GM21515 (cell line): ENCODE measurements around the gene PHKB.
"Not testable (repeated sequence)": the region's sequence is repeated elsewhere in the genome, so short reads cannot be mapped to it uniquely, and the experiment has no call there.

ENCODE experiments used
- ATAC-seq: cut with Tn5 transposase; IDR thresholded peaks from one replicate; pipeline ENCODE4 v1.9.1; 2021; ENCODE audit not compliant: unreplicated experiment

PHKB gene

GRCh38 chr16:47460711-47461597, at the start of gene PHKB, which contains the start of gene ITFG1:
TSS of gene PHKB (plus strand) at chr16:47461331. CDS start at chr16:47461351, 20 bp downstream.
TSS of gene ITFG1 (minus strand) at chr16:47461063. CDS start at chr16:47461045, 18 bp downstream.
- ATAC-seq, result peak; percentile 77

GRCh38 chr16:47413041-47413440, 48.1 kb upstream of the PHKB start:
- no peak for ATAC-seq

- ATAC-seq, result no peak
Measured at GRCh38 chr16:47416869-47417268, 44.3 kb upstream of the PHKB start.

GRCh38 chr16:47424846-47425245, 36.3 kb upstream of the PHKB start:
- ATAC-seq, result no peak

- no peak for ATAC-seq
Measured at GRCh38 chr16:47426806-47427205, 34.3 kb upstream of the PHKB start.

- ATAC-seq, result no peak
Measured at GRCh38 chr16:47431960-47432359, 29.2 kb upstream of the PHKB start.

GRCh38 chr16:47434274-47434673, 26.9 kb upstream of the PHKB start:
- ATAC-seq, result not testable (repeated sequence)

GRCh38 chr16:47440066-47440465, 21.1 kb upstream of the PHKB start:
- ATAC-seq, result not testable (repeated sequence)

GRCh38 chr16:47442884-47443283, 18.2 kb upstream of the PHKB start:
- ATAC-seq, result not testable (repeated sequence)

GRCh38 chr16:47446431-47446830, 14.7 kb upstream of the PHKB start:
- no peak for ATAC-seq

GRCh38 chr16:47448830-47449575, 12.1 kb upstream of the PHKB start:
- ATAC-seq, result no peak

- no peak for ATAC-seq
Measured at GRCh38 chr16:47449788-47450187, 11.3 kb upstream of the PHKB start.

GRCh38 chr16:47458331-47458730, 2.8 kb upstream of the PHKB start:
- ATAC-seq, result no peak

GRCh38 chr16:47459603-47460002, 1.5 kb upstream of the PHKB start:
- no peak for ATAC-seq

GRCh38 chr16:47460359-47460710, 796 bp upstream of the PHKB start:
- no peak for ATAC-seq

GRCh38 chr16:47461598-47462266, 601 bp downstream of the PHKB start:
- no peak for ATAC-seq

GRCh38 chr16:47463771-47464624, 2.9 kb downstream of the PHKB start:
- ATAC-seq, result no peak

GRCh38 chr16:47465919-47466630, 4.9 kb downstream of the PHKB start:
- no peak for ATAC-seq

GRCh38 chr16:47467501-47467900, 6.4 kb downstream of the PHKB start:
- no peak for ATAC-seq
